ENCODE measurements around the gene ZDHHC4.

The ZDHHC4 gene

DNA sequence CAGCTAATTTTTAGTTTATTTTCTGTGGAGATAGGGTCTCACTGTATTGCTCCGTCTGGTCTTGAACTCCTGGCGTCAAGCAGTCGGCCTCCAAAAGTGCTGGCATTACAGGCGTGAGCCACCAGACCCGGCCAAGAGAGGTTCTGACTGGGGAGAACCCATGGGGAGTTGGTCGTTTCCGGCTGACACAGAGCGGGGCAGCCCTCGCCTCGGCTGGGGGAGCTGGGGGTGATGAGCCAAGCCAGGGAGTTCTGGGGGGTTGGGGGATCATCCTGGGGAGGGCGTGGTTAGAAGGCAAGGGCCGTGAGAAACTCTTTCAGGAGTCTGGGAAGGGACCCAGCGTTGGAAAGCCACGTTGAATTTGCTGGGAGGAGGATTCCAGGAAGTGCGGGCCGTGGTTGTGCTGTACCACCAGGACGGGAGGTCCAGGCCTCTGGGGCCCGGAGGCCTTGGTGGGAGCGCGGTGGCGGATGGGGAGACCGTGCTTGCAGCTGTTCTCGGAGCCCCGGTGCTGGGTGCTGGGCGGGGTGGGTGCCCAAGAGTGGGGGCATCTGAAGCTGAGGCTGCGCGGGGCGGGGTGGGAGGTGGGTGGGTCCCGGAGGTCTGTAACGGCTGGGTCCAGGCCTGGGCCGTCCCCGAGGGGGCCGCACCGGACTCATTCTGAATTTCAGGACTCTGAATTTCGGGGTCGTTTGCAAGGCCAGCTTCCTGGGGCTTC, 29.8 kb downstream of the ZDHHC4 start:
- no peak for DNase-seq (ENCODE audit: low read depth in 2 of 2)

GRCh38 chr7:6607651-6608051, 30.4 kb downstream of the ZDHHC4 start:
- DNase-seq (ENCODE audit: low read depth in 2 of 2), result no peak

DNA sequence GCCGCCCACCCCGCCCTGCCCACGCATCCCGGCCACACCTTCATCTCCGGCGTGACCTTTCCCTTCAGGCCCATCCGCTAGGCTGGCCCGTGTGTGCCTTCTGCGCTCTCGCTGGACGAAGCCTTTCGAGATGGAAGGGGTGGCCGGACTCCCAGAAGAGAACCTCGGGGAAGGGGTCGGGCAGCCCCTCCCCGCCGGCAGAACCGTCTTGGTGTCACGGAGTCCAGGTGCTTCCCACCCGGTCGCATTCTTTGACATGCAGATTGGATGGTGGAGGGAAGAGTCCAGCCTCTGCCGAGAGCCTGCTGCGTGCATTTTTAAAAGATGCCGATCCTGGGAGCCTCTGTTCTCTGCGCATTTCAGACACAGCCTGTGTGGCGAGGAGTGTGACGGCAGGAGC, 30.8 kb downstream of the ZDHHC4 start:
- no peak for DNase-seq (ENCODE audit: low read depth in 2 of 2)

DNA sequence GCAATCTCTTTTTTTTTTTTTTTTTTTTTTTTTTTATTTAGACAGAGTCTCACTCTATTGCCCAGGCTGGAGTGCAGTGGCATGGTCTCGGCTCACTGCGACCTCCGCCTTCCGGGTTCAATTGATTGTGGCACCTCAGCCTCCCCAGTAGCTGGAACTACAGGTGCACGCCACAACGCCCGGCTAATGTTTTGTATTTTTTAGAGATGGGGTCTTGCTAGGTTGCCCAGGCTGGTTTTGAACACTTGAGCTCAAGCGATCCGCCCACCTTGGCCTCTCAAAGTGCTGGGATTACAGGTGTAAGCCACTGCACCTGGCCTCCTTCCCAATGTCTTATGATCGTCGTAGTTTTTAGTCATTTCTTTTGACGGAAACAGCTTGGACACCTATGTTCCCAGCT, 31.5 kb downstream of the ZDHHC4 start:
- DNase-seq (ENCODE audit: low read depth in 2 of 2), result no peak

GRCh38 chr7:6612819-6613218, 35.6 kb downstream of the ZDHHC4 start:
- no peak for DNase-seq (ENCODE audit: low read depth in 2 of 2)

DNA sequence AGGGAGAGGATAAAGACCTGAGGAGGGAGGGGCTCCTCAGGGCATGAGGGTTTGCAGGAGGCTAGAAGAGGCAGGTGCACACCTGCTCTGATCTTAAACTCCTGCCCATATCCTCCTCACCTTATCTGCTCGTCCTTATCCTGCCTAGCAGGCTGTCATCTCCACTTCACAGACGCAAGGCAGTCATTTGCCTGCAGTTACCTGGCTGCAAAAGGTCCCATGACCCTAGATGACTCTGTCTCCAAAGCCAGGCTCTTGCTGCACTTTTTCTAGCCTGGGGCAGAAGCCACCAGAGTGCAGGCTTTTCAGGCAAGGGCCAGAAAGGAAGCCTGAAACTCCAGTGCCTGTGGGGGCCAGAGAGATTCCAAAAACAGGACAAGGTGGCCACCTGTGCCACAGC, 36.5 kb downstream of the ZDHHC4 start:
- DNase-seq (ENCODE audit: low read depth in 2 of 2), result no peak

- DNase-seq (ENCODE audit: low read depth in 2 of 2), result no peak
These were observed 37.9 kb downstream of the ZDHHC4 start, which contains the start of gene ZNF853 for GRCh38 chr7:6614953-6615722. ZNF853 (plus strand) TSS chr7:6615610; CDS start chr7:6616175, 565 bp downstream.

DNA sequence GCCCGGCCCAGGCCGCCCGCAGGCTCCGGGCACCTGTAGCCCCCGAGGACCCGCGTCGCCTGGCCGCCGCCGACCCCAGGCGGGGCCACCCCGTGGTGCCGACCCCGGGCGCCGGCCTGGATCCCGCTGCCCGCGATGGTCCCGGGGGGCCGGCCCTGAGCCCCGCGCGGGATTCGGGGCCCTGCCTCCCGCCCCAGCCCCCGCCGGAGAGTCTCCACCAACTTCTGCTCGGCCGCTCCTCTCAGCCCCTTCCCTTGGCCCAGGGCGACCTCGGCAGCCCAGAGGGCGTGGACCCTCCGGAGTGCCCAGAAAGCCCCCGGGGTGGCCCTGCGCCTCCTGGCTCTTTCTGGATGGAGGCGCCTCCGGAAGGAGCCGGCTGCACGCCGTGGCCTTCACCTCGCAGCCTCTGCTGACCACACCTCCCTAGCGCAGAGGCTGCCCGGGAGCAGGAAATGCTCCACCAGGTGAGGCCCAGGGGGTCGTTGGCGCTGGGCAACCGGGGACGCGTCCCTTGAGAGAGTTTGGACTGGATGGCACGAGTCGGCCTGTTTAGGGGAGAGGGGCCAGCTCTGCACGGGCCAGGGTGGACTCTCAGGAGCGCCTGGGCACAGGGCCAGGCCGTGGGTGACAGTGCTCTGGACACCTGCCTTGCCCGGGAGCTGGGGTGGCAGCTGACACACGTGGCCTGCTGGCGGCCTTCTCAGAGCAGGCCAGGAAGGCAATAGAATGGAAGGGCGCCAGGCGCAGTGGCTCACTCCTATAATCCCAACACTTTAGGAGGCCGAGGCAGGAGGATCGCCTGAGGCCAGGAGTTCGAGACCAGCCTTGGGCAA, 38.7 kb downstream of the ZDHHC4 start:
- no peak for DNase-seq (ENCODE audit: low read depth in 2 of 2)

- DNase-seq (ENCODE audit: low read depth in 2 of 2), result no peak
These were observed 39.8 kb downstream of the ZDHHC4 start for GRCh38 chr7:6616854-6617643.

DNA sequence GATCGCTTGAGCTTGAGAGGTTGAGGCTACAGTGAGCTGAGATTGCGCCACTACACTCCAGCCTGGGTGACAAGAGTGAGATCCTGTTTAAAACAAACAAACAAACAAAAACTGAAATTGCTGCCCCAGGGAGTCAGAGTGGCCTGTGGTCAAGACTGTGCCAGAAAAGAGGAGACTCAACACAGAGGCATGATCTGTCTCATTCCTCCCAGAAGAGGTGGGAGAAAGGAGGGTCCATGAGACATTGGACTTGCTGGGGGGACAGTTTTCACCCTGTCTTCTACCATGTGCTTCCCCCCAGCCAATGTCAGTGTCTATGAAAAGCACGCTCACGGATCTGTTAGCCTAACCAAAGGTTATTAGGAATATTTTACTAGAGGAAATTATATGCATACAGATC, 41.4 kb downstream of the ZDHHC4 start:
- DNase-seq (ENCODE audit: low read depth in 2 of 2), result no peak

DNA sequence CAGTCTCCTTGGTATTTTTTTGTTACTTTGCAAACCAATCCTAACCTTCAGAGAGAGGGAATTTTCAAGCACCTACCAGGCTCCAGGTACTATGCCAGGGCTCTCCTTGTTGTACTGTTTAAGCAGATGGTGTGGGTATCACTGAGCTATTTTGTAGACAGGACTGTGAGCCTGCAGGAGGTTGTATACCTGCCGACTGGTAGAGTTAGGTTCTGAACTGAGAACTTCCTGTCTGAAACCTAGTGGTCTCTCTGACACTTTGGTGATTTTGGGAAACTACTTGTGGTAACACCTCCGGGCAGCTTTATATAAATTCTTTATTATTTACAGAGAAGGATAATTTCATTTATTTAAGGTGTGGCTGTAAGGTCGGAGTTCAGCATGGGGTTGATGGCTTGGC, 42.7 kb downstream of the ZDHHC4 start:
- no peak for DNase-seq (ENCODE audit: low read depth in 2 of 2)

GRCh38 chr7:6621195-6622133, 44.2 kb downstream of the ZDHHC4 start:
- DNase-seq (ENCODE audit: low read depth in 2 of 2), result no peak

GRCh38 chr7:6622134-6622710, 45.0 kb downstream of the ZDHHC4 start:
- DNase-seq (ENCODE audit: low read depth in 2 of 2), result no peak

GRCh38 chr7:6623589-6624245, 46.5 kb downstream of the ZDHHC4 start:
- DNase-seq (ENCODE audit: low read depth in 2 of 2), result no peak

DNA sequence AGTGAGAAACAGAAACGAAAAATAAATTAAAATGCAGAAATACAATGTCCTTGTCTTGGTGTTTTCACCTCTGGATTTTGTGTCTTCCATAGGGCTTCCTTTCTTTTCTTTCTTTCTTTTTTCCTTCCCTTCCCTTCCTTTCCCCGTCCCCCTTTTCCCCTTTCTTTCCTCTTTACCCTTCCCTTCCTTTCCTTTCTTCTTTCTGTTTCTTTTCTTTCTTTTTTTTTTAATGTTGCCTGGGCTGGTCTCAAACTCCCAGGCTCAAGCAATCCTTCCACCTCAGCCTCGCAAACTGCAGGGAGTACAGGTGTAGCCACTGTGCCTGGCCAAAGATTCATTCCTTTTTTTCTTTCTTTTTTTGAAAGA, 47.0 kb downstream of the ZDHHC4 start:
- DNase-seq (ENCODE audit: low read depth in 2 of 2), result no peak

DNA sequence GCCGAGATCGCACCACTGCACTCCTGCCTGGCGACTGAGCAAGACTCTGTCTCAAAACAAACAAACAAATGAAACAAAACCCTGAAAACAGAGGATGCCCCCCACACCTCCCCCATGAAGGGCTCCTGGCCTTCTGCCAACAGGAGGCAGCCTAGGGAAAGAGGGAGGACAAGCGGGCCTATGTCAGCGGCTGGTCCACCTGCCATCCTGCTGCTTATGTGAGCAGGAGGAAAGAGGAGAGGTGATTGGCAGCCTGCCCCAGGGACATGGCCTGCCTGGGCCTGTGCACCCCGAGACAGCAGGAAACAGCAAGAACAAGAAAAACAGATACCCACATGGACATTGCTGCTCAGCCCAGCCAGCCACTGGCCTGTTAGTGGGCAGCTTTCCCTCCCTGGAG, 50.8 kb downstream of the ZDHHC4 start:
- no peak for DNase-seq (ENCODE audit: low read depth in 2 of 2)

DNA sequence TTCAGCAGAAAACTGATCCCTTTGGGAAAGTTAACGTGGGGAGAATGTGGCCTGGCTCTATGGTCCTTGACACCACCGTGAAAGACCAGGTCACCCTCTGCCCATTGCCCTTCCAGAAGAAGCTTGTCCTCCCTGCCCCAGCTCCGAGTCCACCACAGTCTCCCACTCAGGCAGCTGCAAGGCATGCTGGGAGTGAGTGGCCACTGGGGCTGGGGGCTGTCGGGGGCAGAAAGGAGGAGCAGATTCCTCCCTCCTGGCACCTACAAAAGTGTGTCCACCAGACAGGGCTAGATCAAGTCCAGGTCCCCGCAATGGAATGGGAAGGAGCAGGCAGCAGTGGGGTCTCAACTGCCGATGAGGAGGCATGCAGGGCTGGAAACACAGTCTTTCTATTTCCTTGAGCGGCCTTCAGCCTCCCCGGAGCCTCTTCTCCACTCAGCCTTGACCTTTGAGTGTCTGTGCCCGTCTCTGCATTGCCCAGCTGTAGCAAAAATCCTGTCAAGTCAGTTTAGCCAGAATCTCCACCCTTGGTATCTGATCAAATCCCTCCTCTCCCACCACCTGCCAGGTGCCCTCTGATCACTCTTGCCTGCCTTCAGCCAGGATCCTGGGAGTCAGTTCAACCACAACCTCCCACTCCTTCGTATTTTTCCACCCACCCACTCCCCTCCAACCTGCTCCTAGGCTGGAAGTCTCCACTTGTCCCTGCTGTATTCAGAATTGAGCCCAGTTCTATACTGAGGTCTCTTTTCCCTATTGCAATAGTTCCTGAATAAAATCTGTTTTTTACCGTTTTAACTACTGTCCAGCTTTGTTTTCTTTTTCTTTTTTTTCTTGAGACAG, 53.0 kb downstream of the ZDHHC4 start:
- DNase-seq (ENCODE audit: low read depth in 2 of 2), result no peak

DNA sequence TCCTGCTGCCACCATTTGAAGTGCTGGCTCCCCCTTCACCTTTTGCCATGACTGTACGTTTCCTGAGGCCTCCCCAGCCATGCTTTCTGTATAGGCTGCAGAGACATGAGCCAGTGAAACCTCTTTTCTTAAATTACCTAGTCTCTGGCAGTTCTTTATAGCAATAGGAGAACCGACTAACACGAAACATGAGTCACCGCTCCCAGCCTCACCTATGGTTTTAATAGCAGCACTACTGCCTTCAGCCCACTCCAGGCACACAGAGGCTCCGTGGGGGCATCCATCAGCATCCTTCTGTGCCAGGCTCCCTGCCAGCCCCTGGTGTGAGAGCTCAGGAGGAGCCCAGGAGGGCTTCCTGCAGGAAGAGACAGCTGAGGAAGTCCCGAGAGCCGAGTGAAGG, 54.4 kb downstream of the ZDHHC4 start:
- no peak for DNase-seq (ENCODE audit: low read depth in 2 of 2)

DNA sequence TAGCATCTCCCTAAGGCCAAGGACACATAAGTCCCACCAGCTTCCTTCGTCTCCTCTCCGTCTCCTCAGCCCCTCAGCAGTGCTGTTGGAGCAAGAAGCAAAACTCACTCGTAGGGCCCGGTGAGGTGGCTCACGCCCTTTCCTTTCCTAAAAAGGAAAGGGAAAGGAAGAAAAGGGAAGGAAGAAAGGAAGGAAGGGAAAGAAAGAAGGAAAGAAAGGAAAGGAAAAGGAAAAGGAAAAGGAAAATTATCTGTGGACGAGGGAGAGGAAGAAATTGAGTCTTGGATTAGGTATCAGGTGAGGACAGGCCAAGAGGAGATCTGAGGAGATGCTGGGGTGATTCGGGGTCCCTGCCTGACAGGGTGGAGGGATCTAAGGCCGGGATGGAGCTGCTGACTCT, 56.8 kb downstream of the ZDHHC4 start:
- no peak for DNase-seq (ENCODE audit: low read depth in 2 of 2)
